Right lobe of liver (tissue), 4 donors: ENCODE results near the gene CEP85L.

Source experiments
- CTCF ChIP-seq, 4 donors: fragments of 200-600 bp in 3 of 4; fragments of 450-650 bp in 1 of 4; IDR thresholded peaks; one replicate each; pipeline versions ENCODE4 v1.5.1 to v1.8.0; 2016 to 2022; ENCODE audit warnings: antibody characterized with exemption in 4 of 4, mild to moderate bottlenecking in 2 of 4
- POLR2A ChIP-seq: fragments of 450-650 bp; IDR thresholded peaks from one replicate; pipeline ENCODE4 v1.6.1; 2017; ENCODE audit warnings: antibody characterized with exemption, mild to moderate bottlenecking
- donor health status: DM: no; HTN: no; CAD: no.
- donor health status: DM: no; HTN: no; CAD: no.
- donor health status: DM: no; HTN: yes; CAD: no.

GRCh38 chr6:118488631-118489030 lies 162.8 kb downstream of the CEP85L start:
- TF ChIP-seq POLR2A (no peak), CTCF (IDR thresholded peaks at IDR 0.05) (no peak)
